ENCODE results near the gene ZC3H15. TPM values are rescaled to one million over a fixed set of nuclear protein-coding genes. Genes with fewer than 3 reads are reported as not detected.
"Not testable (repeated sequence)": the region's sequence is repeated elsewhere in the genome, so short reads cannot be mapped to it uniquely, and the experiment has no call there.

Gene ZC3H15
- 10 to 100 TPM; 38.3 to 41.6 TPM for total RNA-seq

GRCh38 chr2:186485871-186486650 is at the start of gene ZC3H15:
ZC3H15 (plus strand) TSS chr2:186486260; CDS start chr2:186486383, 123 bp downstream.
- no peak for TF ChIP-seq CTCF (IDR thresholded peaks at IDR 0.05)
- Histone ChIP-seq H3K27ac (peak within 1 kb of the TSS; percentile 93 to 95), H3K4me1 (peaks cover 0 to 46% of the 10 kb centered on the region in 2 donors)

GRCh38 chr2:186437719-186438118 is 48.3 kb upstream of the ZC3H15 start:
- H3K4me1 ChIP-seq, result no peaks in the 10 kb centered on the region
- H3K9me3 ChIP-seq, result no peaks in the 10 kb centered on the region
- no peak for DNase-seq (ENCODE audit: low spot score)
- no peak overlapping the region for H3K27ac ChIP-seq
- no peak for TF ChIP-seq CTCF (IDR thresholded peaks at IDR 0.05)
- no peaks in the 10 kb centered on the region for H3K36me3 ChIP-seq
- no peak overlapping the region for H3K4me3 ChIP-seq
- H3K27me3 ChIP-seq, result no peaks in the 10 kb centered on the region

More at GRCh38 chr2:186485871-186486650, at the start of gene ZC3H15:
- Histone ChIP-seq H3K4me3 (peak within 1 kb of the TSS; percentile 69 to 80), H3K9me3 (no peaks in the 10 kb centered on the region), H3K36me3 (no peaks in the 10 kb centered on the region), H3K27me3 (no peaks in the 10 kb centered on the region)
- DNase-seq (ENCODE audit: low spot score), result peak; percentile 97

GRCh38 chr2:186439673-186440095 is 46.4 kb upstream of the ZC3H15 start:
- not testable (repeated sequence) for DNase-seq (ENCODE audit: low spot score)

GRCh38 chr2:186440506-186440905 is 45.6 kb upstream of the ZC3H15 start:
- no peak for DNase-seq (ENCODE audit: low spot score)
- no peaks in the 10 kb centered on the region for H3K36me3 ChIP-seq
- no peaks in the 10 kb centered on the region for H3K4me1 ChIP-seq
- H3K27me3 ChIP-seq, result no peaks in the 10 kb centered on the region
- no peak overlapping the region for H3K27ac ChIP-seq
- no peak overlapping the region for H3K4me3 ChIP-seq
- H3K9me3 ChIP-seq, result no peaks in the 10 kb centered on the region
- no peak for TF ChIP-seq CTCF (IDR thresholded peaks at IDR 0.05)

More at GRCh38 chr2:186439673-186440095, 46.4 kb upstream of the ZC3H15 start:
- H3K27ac ChIP-seq, H3K27me3 ChIP-seq, H3K36me3 ChIP-seq, H3K4me3 ChIP-seq, H3K4me1 ChIP-seq, H3K9me3 ChIP-seq: not testable (repeated sequence)

- DNase-seq (ENCODE audit: low spot score), result no peak
- H3K27me3 ChIP-seq, result no peaks in the 10 kb centered on the region
- H3K4me3 ChIP-seq, result no peak overlapping the region
- H3K36me3 ChIP-seq, result no peaks in the 10 kb centered on the region
- TF ChIP-seq CTCF (IDR thresholded peaks at IDR 0.05), result no peak
- no peak overlapping the region for H3K27ac ChIP-seq
- H3K9me3 ChIP-seq, result no peaks in the 10 kb centered on the region
- H3K4me1 ChIP-seq, result no peaks in the 10 kb centered on the region
Measured at GRCh38 chr2:186442885-186443284, 43.2 kb upstream of the ZC3H15 start.

- H3K4me1 ChIP-seq, result no peaks in the 10 kb centered on the region
- no peak for DNase-seq (ENCODE audit: low spot score)
- no peaks in the 10 kb centered on the region for H3K36me3 ChIP-seq
- H3K4me3 ChIP-seq, result no peak overlapping the region
- H3K27ac ChIP-seq, result no peak overlapping the region
- H3K27me3 ChIP-seq, result no peaks in the 10 kb centered on the region
- TF ChIP-seq CTCF (IDR thresholded peaks at IDR 0.05), result no peak
- no peaks in the 10 kb centered on the region for H3K9me3 ChIP-seq
Measured at GRCh38 chr2:186443851-186444250, 42.2 kb upstream of the ZC3H15 start.
